ENCODE data around the gene PLAGL2.

DNA sequence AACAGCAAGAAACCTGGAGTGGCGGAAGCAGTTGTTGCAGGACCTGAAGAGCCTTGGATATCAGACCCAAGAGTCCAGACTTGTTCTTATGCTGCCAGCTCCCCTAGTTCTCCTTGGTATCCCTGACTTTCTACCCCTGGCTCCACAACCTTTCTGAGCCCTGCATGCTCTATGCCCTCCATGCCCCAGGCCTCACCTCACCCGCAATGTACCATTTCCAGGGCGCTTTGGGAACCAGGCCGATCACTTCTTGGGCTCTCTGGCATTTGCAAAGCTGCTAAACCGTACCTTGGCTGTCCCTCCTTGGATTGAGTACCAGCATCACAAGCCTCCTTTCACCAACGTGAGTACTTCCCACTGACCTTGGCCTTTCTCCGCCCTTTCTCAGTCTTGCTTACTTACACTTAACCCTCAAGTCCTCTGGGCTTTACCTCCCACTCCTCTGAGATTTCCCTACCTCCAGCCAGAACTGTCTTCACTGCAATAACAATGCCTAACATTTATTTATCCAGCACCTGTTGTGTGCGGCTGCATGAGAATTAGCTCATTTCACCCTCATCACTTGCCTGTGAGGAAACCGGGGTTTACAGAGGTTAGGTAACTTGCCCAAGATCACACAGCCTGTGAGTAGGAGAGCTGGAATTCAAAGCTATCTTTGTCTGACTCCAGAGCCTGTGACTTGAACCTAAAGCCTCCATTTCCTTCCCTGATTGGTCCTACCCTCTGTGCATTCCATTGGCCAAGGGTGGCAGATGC lies 2.5 kb upstream of the PLAGL2 start:
- TF ChIP-seq EZH2 (IDR thresholded peaks at IDR 0.05; ENCODE audit: borderline replicate concordance, low read depth, low read length, poor library complexity, severe bottlenecking): no peak
- TF ChIP-seq, protein P1, sequence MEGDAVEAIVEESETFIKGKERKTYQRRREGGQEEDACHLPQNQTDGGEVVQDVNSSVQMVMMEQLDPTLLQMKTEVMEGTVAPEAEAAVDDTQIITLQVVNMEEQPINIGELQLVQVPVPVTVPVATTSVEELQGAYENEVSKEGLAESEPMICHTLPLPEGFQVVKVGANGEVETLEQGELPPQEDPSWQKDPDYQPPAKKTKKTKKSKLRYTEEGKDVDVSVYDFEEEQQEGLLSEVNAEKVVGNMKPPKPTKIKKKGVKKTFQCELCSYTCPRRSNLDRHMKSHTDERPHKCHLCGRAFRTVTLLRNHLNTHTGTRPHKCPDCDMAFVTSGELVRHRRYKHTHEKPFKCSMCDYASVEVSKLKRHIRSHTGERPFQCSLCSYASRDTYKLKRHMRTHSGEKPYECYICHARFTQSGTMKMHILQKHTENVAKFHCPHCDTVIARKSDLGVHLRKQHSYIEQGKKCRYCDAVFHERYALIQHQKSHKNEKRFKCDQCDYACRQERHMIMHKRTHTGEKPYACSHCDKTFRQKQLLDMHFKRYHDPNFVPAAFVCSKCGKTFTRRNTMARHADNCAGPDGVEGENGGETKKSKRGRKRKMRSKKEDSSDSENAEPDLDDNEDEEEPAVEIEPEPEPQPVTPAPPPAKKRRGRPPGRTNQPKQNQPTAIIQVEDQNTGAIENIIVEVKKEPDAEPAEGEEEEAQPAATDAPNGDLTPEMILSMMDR (conservative IDR thresholded peaks at IDR 0.05; ENCODE audit: low read depth, low read length): no peak

Data from A673 (cell line).